Vagina (tissue), 2 donors: Measurements from ENCODE around the gene MSH5. TPM values are rescaled to one million over a fixed set of nuclear protein-coding genes. Genes with fewer than 3 reads are reported as not detected.

Experiments
- DNase-seq, 2 donors: peaks; one replicate each; pipeline ENCODE4 v3.0.0-alpha.2; 2017; ENCODE audit errors: extremely low spot score in 2 of 2
- H3K27ac ChIP-seq: fragments of 200-600 bp; sonication (generic); one replicate; pipeline ENCODE4 v1.5.1; 2019
- H3K27me3 ChIP-seq: fragments of 200-600 bp; sonication (generic); one replicate; pipeline ENCODE4 v1.5.1; 2019
- H3K36me3 ChIP-seq, 2 donors: fragments of 200-600 bp; sonication (generic); one replicate each; pipeline ENCODE4 v1.5.1; 2017 to 2019
- H3K4me1 ChIP-seq: fragments of 200-600 bp; sonication (generic); one replicate; pipeline ENCODE4 v1.5.1; 2019
- H3K4me3 ChIP-seq, 2 donors: fragments of 200-600 bp; sonication (generic); 1 replicate in 1 of 2; 2 replicates in 1 of 2; pipeline ENCODE4 v1.5.1; 2016 to 2019
- H3K9me3 ChIP-seq: fragments of 200-600 bp; sonication (generic); one replicate; pipeline ENCODE4 v1.5.1; 2019
- POLR2A ChIP-seq, 2 donors: fragments of 450-650 bp; IDR thresholded peaks; one replicate each; pipeline ENCODE4 v1.6.1; 2017; ENCODE audit warnings: antibody characterized with exemption in 2 of 2, mild to moderate bottlenecking in 2 of 2, moderate library complexity in 2 of 2
- POLR2AphosphoS5 ChIP-seq, 2 donors: sonication (generic); formaldehyde crosslinking; IDR thresholded peaks; one replicate each; pipeline ENCODE4 v1.9.0; 2017; ENCODE audit warnings: antibody characterized with exemption in 2 of 2, mild to moderate bottlenecking in 2 of 2, low read depth in 1 of 2; ENCODE audit not compliant: insufficient read depth in 1 of 2
- intact Hi-C: fragments of 100-400 bp; cut with DNase I; formaldehyde crosslinking; loops from one replicate; pipeline ENCODE4 v1.15.1; 2023
- total RNA-seq: library from RNA; depleted of rRNA; stranded (reverse); fragments of >200 nt; gene quantifications from one replicate; pipeline ENCODE4 v1.2.3, GENCODE V29; 2016
- TF ChIP-seq, protein P1 (sequence below), 3 experiments: fragments of 450-650 bp in 2 of 3; fragments of 200-600 bp in 1 of 3; sonication (generic) in 1 of 3; IDR thresholded peaks; one replicate each; pipeline ENCODE4 v1.5.1; 2017 to 2019; ENCODE audit warnings: antibody characterized with exemption in 3 of 3, mild to moderate bottlenecking in 2 of 3, moderate library complexity in 2 of 3

Gene MSH5
- total RNA-seq, 1 donor from 2014 or later = 11.0 TPM

- Histone ChIP-seq H3K9me3 (no peaks in the 10 kb centered on the region), H3K36me3 (no peaks in the 10 kb centered on the region), H3K4me3 (no peak overlapping the region), H3K4me1 (no peaks in the 10 kb centered on the region), H3K27ac (no peak overlapping the region), H3K27me3 (no peaks in the 10 kb centered on the region)
- intact Hi-C loops = no loop called here
- DNase-seq = no peak
- TF ChIP-seq, protein P1, sequence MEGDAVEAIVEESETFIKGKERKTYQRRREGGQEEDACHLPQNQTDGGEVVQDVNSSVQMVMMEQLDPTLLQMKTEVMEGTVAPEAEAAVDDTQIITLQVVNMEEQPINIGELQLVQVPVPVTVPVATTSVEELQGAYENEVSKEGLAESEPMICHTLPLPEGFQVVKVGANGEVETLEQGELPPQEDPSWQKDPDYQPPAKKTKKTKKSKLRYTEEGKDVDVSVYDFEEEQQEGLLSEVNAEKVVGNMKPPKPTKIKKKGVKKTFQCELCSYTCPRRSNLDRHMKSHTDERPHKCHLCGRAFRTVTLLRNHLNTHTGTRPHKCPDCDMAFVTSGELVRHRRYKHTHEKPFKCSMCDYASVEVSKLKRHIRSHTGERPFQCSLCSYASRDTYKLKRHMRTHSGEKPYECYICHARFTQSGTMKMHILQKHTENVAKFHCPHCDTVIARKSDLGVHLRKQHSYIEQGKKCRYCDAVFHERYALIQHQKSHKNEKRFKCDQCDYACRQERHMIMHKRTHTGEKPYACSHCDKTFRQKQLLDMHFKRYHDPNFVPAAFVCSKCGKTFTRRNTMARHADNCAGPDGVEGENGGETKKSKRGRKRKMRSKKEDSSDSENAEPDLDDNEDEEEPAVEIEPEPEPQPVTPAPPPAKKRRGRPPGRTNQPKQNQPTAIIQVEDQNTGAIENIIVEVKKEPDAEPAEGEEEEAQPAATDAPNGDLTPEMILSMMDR (IDR thresholded peaks at IDR 0.05) = no peak
- TF ChIP-seq POLR2AphosphoS5 (IDR thresholded peaks at IDR 0.05; ENCODE audit: insufficient read depth in 1 of 2, low read depth in 1 of 2) (no peak), POLR2A (IDR thresholded peaks at IDR 0.05) (no peak)
Observed at GRCh38 chr6:31768363-31769257, 28.8 kb downstream of the MSH5 start.

GRCh38 chr6:31769684-31770371 is 30.0 kb downstream of the MSH5 start:
- H3K27me3 ChIP-seq = no peaks in the 10 kb centered on the region
- H3K27ac ChIP-seq = no peak overlapping the region
- TF ChIP-seq POLR2AphosphoS5 (IDR thresholded peaks at IDR 0.05; ENCODE audit: insufficient read depth in 1 of 2, low read depth in 1 of 2) (no peak), POLR2A (IDR thresholded peaks at IDR 0.05) (no peak)
- TF ChIP-seq, protein P1 (IDR thresholded peaks at IDR 0.05) = peak in 2 of 3 experiments; percentile 26 to 61
- no peaks in the 10 kb centered on the region for H3K36me3 ChIP-seq
- no peaks in the 10 kb centered on the region for H3K4me1 ChIP-seq
- H3K4me3 ChIP-seq = no peak overlapping the region
- DNase-seq = no peak
- intact Hi-C loops = no loop called here
- no peaks in the 10 kb centered on the region for H3K9me3 ChIP-seq

DNA sequence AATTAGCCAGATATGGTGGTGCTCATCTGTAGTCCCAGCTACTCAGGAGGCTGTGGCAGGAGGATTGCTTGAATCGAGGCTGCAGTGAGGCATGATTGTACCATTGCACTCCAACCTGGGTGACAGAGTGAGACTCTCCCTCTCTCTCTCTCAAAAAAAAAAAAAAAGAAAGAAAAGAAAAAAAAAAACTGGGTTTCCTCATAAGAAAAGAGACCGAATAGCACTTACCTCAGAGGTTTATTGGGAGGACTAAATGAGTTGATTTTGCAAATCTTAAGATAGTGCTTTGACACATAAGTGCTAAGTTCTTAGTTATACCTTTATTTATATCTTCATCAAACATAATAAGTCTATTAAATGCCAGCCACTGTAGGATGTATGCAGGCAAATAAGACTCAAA is 31.1 kb downstream of the MSH5 start:
- Histone ChIP-seq H3K4me1 (no peaks in the 10 kb centered on the region), H3K27ac (no peak overlapping the region), H3K27me3 (no peaks in the 10 kb centered on the region), H3K9me3 (no peaks in the 10 kb centered on the region), H3K4me3 (no peak overlapping the region), H3K36me3 (no peaks in the 10 kb centered on the region)
- TF ChIP-seq POLR2A (IDR thresholded peaks at IDR 0.05) (no peak), POLR2AphosphoS5 (IDR thresholded peaks at IDR 0.05; ENCODE audit: insufficient read depth in 1 of 2, low read depth in 1 of 2) (no peak)
- intact Hi-C loops = no loop called here
- DNase-seq = no peak

DNA sequence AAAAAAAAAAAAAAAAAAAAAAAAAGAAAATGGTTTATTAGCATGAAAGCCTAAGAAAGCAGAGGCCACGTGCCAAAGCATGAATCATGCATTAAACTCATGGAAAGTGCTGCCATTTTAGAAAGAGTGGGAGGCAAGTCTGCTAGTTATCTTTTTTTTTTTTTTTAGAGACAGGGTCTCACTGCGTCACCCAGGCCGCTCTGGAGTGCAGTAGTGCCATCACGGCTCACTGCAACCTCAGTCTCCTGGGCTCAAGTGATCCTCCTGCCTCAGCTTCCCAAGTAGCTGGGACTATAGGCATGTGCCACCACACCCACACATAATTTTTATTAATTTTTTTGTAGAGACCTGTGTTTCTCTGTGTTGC is 32.2 kb downstream of the MSH5 start:
- Histone ChIP-seq H3K4me1 (peaks cover 6% of the 10 kb centered on the region), H3K27me3 (no peaks in the 10 kb centered on the region), H3K36me3 (no peaks in the 10 kb centered on the region), H3K4me3 (no peak overlapping the region), H3K9me3 (no peaks in the 10 kb centered on the region), H3K27ac (no peak overlapping the region)
- intact Hi-C loops = no loop called here
- no peak for TF ChIP-seq POLR2AphosphoS5 (IDR thresholded peaks at IDR 0.05; ENCODE audit: insufficient read depth in 1 of 2, low read depth in 1 of 2)
- TF ChIP-seq POLR2A (IDR thresholded peaks at IDR 0.05) = no peak
- TF ChIP-seq, protein P1 (IDR thresholded peaks at IDR 0.05) = no peak
- no peak for DNase-seq

GRCh38 chr6:31775184-31775583 is 35.4 kb downstream of the MSH5 start:
- Histone ChIP-seq H3K27me3 (no peaks in the 10 kb centered on the region), H3K4me3 (no peak overlapping the region), H3K9me3 (no peaks in the 10 kb centered on the region), H3K4me1 (peaks cover 11% of the 10 kb centered on the region), H3K36me3 (peaks cover 0 to 15% of the 10 kb centered on the region in 2 donors), H3K27ac (no peak overlapping the region)
- intact Hi-C loops = no loop called here
- TF ChIP-seq, protein P1 (IDR thresholded peaks at IDR 0.05) = no peak
- TF ChIP-seq POLR2AphosphoS5 (IDR thresholded peaks at IDR 0.05; ENCODE audit: insufficient read depth in 1 of 2, low read depth in 1 of 2) (no peak), POLR2A (IDR thresholded peaks at IDR 0.05) (no peak)
- no peak for DNase-seq
